ENCODE data around the gene SERPINA7.
"Not testable (repeated sequence)": the region's sequence is repeated elsewhere in the genome, so short reads cannot be mapped to it uniquely, and the experiment has no call there.

The SERPINA7 gene, protein sequence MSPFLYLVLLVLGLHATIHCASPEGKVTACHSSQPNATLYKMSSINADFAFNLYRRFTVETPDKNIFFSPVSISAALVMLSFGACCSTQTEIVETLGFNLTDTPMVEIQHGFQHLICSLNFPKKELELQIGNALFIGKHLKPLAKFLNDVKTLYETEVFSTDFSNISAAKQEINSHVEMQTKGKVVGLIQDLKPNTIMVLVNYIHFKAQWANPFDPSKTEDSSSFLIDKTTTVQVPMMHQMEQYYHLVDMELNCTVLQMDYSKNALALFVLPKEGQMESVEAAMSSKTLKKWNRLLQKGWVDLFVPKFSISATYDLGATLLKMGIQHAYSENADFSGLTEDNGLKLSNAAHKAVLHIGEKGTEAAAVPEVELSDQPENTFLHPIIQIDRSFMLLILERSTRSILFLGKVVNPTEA

DNA sequence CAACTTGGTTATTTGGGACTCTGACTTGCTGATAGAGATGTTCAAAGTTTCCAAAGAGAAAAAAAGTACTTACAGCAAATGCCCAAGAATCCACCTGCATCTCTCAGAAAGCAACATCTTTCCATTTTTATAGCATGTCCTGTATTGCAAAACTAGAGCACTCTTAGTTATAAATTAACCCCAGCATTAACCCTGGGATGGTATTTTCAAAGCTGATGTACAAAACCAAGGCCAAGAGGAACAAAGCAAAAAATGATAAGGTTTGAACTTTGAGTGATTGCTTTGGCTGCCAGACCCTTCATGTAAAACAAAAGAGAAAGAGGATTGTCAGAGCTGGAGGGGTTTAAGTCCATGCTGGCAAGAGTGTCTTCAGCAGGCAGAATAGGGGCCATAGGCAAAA is at the start of gene SERPINA7:
TSS of gene SERPINA7 (minus strand) at position 103 of the 400 bp plus-strand sequence. CDS start 1,669 bp downstream, outside the sequence.
- DNase-seq, result no peak

DNA sequence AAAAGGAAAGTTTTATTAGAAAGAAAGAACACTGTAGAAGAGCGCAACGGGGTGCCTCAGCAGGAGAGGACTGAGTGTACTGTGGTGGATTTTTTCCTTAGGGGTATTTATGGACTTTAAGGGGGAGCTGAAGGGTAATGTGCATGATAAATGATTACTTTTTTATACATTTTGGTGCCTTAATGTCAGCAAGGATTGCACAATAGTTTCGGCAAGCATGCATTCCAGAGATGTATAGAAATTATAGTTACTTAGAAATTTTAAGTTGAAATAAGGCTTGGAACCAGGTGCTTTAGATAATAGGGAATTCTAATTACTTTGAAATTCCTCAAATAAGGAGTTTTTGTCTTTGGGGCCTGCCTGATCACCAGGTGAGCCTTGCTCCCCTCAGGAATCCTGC is 30.5 kb upstream of the SERPINA7 start:
- DNase-seq, result no peak

DNA sequence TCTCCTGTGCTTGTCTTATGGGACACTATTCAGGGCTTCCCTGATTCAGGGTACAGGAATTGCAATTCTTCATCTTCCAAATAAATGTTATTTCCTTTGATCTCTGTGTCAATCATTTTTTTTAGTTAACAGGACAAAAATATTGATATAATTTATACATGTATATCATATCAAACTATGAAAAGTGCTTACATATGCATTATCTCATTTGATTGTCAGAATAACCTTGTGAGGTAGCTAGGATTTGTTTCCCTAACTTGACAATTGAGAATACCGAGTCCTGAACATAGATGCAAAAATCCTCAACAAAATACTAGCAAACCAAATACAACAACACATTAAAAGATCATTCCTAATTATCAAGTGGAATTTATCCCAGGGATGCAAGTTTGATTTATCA is 11.5 kb upstream of the SERPINA7 start:
- no peak for DNase-seq

DNA sequence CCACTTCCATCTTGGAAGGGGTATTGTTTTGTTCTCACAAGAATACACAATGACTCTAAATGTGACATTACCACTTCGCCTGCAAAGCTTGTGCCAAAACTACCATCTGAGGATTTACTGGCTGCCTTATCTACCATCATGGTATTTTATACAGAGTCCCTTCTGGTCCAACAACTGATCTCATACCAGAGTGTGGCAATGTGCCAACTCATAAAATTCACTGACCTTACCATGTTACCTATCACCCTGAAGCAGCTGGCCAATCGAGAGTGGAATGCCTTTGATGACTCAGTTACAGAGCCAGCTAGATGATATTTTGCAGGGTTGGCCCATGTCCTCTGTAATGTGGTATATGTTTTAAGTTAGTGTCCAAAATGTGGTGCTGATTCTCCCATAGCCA is 3.8 kb upstream of the SERPINA7 start:
- DNase-seq, result no peak

DNA sequence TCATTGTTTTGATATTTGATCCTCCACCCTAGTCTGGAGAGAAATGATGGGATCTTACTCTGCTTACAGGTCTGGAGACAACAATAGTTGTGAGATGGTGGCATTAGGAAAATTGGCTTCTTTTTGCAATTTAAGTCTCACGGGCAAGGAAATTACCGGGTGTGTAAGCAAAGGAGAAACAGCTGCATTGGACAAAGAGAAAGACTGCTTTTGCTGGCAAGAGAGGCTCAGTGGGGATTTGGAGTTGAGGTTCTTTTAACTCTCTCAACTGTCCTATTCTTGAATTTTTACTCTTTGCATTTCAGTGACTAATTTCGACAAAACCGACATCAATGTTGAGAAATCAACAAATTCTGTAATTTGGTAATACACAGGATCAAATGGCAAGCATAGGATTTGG is 2.3 kb upstream of the SERPINA7 start:
- DNase-seq, result no peak

DNA sequence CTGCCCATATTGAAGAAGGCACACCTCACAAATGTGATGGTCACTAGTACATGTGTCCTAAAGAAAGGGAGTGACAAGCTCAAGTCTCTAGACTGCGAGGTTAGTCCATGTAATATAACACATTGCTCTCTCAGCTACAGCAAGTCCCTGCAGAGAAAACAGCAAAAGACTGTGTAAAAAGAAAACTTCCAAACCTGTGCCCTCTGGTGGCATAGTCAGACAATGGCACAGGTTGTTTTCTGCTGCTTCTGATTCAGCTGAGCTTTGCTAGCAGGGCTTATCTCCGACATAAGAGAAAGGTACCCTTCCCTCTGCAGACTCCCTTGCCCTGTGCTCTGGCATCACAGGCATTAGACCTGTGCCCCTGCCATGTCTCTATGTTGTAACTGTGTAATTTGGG is 1.4 kb upstream of the SERPINA7 start:
- no peak for DNase-seq

DNA sequence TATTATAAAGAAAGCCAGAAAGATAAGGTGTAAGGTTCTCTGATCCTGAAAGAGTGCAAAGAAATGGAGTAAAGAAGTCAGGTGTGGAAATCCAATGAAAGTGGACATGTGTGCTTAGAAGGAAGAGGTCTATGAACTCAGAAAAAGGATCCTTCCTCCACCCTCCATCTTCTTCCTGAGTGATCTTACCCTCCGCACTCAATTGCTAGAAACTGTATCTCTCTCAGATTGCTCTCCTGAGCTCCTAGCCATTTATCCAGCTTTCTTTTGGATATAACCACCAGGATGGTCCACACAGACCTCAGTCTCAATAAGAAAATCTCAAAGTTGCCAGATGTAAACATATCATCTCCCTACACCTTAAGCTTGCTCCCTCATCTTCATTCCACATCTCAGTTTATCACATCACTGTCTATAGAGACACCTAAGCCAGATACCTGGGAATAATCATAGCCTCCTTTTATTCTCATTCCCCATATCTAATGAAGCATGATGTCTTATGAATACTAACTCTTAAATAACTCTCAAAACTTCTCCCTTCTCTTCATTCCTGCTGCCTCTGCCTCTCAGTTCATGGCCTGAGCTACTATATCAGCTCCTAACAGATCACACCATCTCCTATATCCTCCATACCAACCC is 573 bp downstream of the SERPINA7 start:
- no peak for DNase-seq

DNA sequence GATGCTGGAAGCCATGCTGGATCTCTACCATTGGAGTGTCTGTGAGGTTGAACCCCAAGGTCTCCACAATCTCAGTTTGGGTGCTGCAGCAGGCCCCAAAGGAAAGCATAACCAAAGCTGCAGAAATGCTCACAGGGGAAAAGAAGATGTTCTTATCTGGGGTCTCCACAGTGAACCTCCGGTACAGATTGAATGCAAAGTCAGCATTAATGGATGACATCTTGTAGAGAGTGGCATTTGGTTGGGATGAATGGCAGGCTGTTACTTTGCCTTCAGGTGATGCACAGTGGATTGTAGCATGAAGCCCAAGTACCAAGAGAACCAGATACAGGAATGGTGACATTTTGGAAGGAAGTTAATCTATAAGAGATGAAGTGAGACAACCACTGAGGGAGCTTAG is 1.8 kb downstream of the SERPINA7 start:
- DNase-seq, result no peak

DNA sequence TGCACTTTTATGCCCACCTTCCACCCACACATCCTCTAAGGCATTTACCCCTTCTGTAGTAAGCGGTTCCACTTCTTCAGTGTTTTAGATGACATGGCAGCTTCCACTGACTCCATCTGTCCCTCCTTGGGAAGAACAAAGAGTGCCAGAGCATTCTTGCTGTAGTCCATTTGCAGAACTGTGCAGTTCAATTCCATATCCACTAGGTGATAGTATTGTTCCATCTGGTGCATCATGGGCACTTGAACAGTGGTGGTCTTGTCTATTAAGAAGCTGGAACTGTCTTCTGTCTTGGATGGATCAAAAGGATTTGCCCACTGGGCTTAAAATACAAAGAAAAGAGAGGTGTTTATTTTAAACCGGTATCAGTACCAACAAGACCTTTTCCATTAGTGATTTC is 3.5 kb downstream of the SERPINA7 start:
- DNase-seq, result no peak

DNA sequence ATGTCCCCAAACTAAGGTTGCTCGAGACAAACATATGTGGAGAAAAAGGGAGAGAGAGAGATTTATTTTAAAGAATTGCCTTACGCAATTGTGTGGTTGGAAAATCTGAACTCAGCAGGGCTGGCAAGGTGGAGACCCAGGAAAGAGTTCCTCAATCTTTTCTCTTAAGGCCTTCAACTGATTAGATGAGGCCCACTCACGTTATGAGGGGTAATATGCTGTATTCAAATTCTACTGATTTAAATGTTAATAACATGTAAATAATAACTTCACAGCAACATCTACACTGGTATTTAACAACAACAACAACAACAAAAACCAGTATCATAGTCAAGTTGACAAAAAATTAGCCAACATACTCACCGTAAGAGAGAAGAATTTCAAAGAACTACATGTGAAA is 14.6 kb downstream of the SERPINA7 start:
- no peak for DNase-seq

DNA sequence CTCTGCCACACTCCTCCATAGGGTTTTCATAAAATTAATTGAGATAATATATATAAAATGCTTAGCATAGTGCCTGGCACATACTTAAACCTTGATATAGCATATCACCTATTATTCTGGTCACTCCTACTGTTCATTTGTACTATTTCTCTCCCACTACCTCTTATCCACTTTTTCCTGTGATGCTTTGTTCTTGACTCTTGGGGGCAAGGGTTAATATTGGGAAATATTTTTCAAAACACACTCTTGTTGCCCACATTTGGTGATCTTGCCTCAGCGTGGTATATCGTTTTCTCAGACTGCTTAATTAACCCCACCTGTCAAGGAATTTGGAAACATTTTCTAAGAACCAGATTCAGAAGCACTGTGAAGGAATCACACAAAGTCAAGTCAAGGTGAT is 16.3 kb downstream of the SERPINA7 start:
- DNase-seq, result no peak

DNA sequence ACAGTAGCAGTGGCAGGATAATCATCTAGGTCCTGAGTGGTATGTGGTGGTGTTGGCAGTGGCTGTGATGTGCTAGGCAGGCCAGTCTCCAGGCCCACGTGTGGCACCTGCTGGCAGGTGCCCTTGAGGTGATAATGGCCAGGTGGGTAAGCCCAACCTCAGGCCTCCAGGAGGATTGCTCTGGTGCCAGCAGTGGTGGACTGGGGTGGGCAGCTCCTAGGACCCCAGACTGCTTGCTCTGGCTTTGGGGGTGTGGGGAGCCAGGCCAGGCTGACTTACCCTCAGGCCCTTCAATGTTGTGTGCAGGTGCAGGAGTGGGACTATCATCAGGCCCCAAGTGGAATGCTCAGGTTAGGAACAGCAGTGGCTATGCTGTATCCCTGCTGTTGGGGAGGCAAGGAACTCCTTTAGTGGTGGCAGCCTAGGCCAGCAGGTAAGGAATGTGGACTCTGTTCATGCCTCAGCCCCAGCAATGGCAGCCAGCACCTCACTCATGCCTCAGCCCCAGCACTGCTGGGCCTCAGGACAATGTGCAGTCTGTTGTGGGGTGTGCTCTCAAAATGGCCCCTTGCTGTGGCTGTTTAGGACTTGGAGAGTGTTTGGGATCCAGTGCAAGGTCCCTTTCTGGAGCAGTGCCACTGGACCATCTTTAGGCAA is 24.3 kb downstream of the SERPINA7 start:
- no peak for DNase-seq

DNA sequence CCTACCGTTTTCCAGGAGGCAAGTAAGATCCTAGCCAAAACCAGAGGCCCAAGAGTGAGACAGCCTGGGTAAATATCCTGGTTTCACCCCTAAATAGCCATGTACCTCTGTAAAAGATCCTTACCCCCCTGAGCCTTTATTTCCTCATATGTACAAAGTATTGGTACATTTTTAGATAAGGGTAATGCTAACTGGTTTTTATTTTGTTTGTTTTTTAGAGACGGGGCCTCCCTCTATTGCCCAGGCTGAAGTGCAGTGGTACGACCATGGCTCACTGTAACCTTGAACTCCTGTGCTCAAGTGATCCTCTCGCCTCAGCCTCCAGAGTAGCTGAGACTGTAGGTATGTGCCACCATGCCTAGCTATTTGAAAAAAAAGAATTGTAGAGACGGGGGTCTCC is 29.4 kb downstream of the SERPINA7 start:
- no peak for DNase-seq

DNA sequence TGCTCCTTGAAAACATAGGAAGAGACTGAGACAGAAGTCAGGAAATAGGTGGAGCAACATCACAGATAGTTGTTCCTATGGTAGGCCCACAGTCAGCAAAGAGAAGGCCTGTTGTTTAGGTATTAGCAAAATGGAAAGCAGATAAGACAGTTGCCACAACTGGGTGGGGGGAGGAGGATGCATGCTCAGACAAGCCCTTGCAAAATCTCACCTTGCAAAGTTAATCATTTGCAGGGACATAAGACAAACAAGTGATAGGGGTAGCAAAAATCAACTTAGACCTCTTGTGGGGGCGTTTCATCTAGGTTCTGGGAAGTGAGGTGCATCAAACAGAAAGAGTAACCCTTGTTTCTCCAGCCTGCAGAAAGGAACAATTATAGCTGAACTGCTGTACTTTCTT is 30.7 kb downstream of the SERPINA7 start:
- DNase-seq, result no peak

DNA sequence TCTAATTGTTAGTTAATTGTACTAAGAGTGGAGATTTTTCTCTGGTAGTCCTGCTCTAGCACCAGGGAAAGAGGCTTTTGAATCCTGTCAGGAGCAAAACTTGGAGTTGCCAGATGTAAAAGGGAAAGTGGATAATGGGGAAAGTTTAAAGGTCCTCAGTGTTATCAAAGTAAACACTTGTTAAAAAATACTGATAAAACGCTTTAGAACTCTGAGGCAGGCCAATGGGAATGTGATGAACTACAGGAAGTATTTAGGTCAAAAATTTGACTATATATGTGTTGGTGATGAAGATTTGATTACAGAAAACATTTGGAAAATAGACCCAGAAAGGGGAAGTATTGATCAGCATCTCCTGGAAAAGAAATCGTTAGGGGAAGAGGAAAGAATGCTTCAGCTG is 32.8 kb downstream of the SERPINA7 start:
- no peak for DNase-seq

DNA sequence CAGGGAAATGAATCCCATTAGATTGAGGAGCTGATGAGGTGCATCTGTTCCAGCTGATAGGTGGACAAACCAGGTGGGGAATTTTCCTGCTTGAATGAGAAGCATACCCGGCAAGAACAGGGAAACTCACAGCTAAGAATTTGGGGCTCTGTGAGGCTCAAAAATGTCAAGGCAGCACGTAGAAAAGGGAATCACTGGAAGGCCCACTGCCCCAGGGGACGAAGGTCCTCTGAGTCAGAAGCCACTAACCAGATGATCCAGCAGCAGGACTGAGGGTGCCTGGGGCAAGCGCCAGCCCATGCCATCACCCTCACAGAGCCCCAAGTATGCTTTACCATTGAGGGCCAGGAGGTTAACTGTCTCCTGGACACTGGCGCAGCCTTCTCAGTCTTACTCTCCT is 37.9 kb downstream of the SERPINA7 start:
- not testable (repeated sequence) for DNase-seq

DNA sequence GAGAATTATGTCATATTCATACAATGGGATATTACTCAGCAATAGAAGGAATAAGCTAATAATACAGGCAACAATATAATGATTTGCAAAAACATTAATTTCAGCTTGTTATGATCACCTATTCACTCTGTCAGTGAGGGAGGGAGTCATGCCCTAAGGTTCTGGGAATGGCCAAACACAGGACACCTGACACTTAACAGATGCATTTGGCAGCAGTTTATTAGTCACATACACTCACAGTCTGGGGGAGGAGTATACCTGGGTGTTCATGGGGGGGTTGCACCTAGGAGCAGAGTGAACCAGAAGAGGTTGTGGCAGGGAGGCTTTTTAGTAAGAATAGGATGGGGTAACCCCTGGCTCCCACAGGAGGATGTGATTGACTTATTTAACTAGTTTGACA is 38.3 kb downstream of the SERPINA7 start:
- DNase-seq, result no peak

DNA sequence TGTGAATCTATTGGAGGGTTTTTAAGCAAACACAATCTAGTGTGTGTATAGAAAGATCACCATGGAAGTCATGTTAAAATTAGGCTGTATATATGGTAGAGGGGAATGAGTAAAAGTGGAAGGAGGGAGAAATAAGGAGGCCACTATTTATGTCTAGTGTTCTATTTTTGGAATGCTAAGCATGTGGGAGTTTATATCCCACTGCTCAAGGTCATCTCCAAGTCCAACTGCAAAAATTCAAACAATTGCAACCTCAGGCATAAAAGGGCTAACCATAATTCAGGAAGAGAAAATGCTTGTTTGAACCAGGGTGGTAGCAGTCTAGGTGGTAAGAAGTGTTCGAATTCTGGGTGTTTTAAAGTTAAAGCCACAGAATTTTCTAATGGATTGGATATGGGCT is 39.2 kb downstream of the SERPINA7 start:
- no peak for DNase-seq

DNA sequence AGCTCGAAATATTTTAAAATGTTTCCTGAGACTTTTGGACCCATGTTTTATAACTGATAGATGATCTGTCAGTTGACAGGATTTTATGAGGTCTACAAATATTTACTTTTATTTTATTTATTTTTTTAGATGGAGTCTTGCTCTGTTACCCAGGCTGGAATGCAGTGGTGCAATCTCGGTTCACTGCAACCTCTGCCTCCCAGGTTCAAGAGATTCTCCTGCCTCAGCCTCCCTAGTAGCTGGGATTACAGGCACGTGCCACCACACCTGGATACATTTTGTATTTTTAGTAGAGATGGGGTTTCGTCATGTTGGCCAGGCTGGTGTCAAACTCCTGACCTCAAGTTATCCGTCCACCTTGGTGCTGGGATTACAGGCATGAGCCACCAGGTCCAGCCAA is 50.0 kb downstream of the SERPINA7 start:
- not testable (repeated sequence) for DNase-seq

Measured in stimulated activated CD8-positive, alpha-beta memory T cell treated with anti-CD3 and anti-CD28 coated beads, Interleukin-4, amount 100 ng/mL, for 48 hours (primary cell).